H1 (cell line): ENCODE measurements around the gene NRXN2. TPM values are rescaled to one million over a fixed set of nuclear protein-coding genes. Genes with fewer than 3 reads are reported as not detected.
A peak's percentile ranks its signal among the peaks of the same experiment; 100 is the strongest.

Source experiments
- ASH2L ChIP-seq: fragments of 200-600, 300-600 bp; sonication (generic); IDR thresholded peaks from one replicate; pipeline ENCODE4 v1.7.1; 2017; ENCODE audit warnings: low read length
- CBX5 ChIP-seq: fragments of 300-800, 300-1000 bp; sonication (generic); IDR thresholded peaks from 2 replicates; pipeline ENCODE4 v1.7.1; 2016; ENCODE audit warnings: antibody characterized with exemption, low read length, low read depth
- FOSL1 ChIP-seq: IDR thresholded peaks from 2 replicates; pipeline ENCODE4 v1.6.1; 2011; ENCODE audit warnings: mild to moderate bottlenecking, low read depth, low read length, moderate library complexity; ENCODE audit not compliant: insufficient read depth
- GTF2F1 ChIP-seq: IDR thresholded peaks from 2 replicates; pipeline ENCODE4 v1.6.1; 2012; ENCODE audit warnings: low read depth, low read length, improper control_type of control experiment, borderline replicate concordance
- KDM4A ChIP-seq: IDR thresholded peaks from one replicate; pipeline ENCODE4 v1.7.1; 2012; ENCODE audit warnings: low read depth, mild to moderate bottlenecking, moderate library complexity, low read length, inconsistent platforms; ENCODE audit not compliant: severe bottlenecking
- MAFK ChIP-seq: IDR thresholded peaks from 2 replicates; pipeline ENCODE4 v1.6.1; 2012; ENCODE audit warnings: low read depth, mild to moderate bottlenecking, improper control_type of control experiment, low read length
- PHF8 ChIP-seq: fragments of 200-600 bp; sonication (generic); conservative IDR thresholded peaks from 2 replicates; pipeline ENCODE4 v1.7.1; 2012; ENCODE audit warnings: low read depth, mild to moderate bottlenecking, inconsistent platforms, low read length, moderate library complexity
- POU5F1 ChIP-seq: IDR thresholded peaks from 2 replicates; pipeline ENCODE4 v1.6.1; 2011; ENCODE audit warnings: low read depth, mild to moderate bottlenecking, low read length, moderate library complexity
- RNF2 ChIP-seq: fragments of 200-900, 300-1000 bp; sonication (generic); IDR thresholded peaks from 2 replicates; pipeline ENCODE4 v1.7.1; 2016; ENCODE audit warnings: borderline replicate concordance, low read depth, mild to moderate bottlenecking, antibody characterized with exemption, low read length; ENCODE audit not compliant: poor library complexity, severe bottlenecking; ENCODE audit errors: missing control alignments
- TEAD4 ChIP-seq: IDR thresholded peaks from 2 replicates; pipeline ENCODE4 v1.6.1; 2012; ENCODE audit warnings: low read depth, low read length, inconsistent platforms, mixed read lengths
- YY1 ChIP-seq: IDR thresholded peaks from 2 replicates; pipeline ENCODE4 v1.6.1; 2011; ENCODE audit warnings: low read depth, mild to moderate bottlenecking, low read length
- polyA plus RNA-seq, 7 experiments: library from polyadenylated mRNA; depleted of rRNA in 3 of 7; stranded (reverse) in 5 of 7; unstranded in 2 of 7; fragments of >200 nt in 5 of 7; fragments of 200-250 nt in 2 of 7; gene quantifications; 1 replicate in 5 of 7; 2 replicates in 1 of 7; 4 replicates in 1 of 7; pipeline versions ENCODE4 v1.2.1 to v1.2.3, GENCODE V29; 2011 to 2013; ENCODE audit warnings: missing spikeins in 2 of 7, mixed read lengths in 2 of 7
- total RNA-seq: library from RNA; stranded (reverse); fragmentation: NEBNext Ultra II Directional; extraction: Animal tissue kit (Norgen Biotek cat#: 25700); gene quantifications from 2 replicates; pipeline ENCODE4 v1.2.1, GENCODE V29; 2021
- TF ChIP-seq, protein P1 (sequence below): fragments of 300-600 bp; sonication (generic); IDR thresholded peaks from 2 replicates; pipeline ENCODE4 v1.7.1; 2012; ENCODE audit warnings: low read length, moderate library complexity, mild to moderate bottlenecking, inconsistent platforms; ENCODE audit not compliant: insufficient replicate concordance

NRXN2 gene
- total and polyA plus RNA-seq, 2 of the 8 experiments (the other 6 are each of a cell fraction or from before 2014, with no cell fraction given): 1.3 to 11.5 TPM

DNA sequence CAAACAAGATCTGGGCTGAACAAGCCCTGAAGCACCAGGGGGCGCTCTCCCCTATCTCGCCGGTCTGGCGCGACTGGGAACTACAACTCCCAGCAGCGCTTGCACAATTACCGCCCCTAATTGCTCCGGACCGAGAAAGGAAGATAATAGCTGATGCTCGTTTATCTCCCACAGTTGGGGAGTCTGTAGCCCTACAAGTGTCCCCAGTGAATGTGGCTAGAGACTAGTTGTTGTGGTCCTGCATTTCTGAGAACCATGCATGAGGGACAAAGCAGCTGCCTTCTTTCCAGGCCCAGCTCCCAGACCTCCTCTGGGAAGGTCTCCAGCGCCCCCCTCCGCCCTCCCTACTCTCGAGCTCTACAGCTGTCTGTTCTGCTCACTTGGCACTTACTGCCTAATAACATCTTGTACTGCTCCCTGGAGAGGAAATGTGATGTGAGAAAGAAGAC is 34.4 kb downstream of the NRXN2 start (continued):
- TF ChIP-seq, protein P1, sequence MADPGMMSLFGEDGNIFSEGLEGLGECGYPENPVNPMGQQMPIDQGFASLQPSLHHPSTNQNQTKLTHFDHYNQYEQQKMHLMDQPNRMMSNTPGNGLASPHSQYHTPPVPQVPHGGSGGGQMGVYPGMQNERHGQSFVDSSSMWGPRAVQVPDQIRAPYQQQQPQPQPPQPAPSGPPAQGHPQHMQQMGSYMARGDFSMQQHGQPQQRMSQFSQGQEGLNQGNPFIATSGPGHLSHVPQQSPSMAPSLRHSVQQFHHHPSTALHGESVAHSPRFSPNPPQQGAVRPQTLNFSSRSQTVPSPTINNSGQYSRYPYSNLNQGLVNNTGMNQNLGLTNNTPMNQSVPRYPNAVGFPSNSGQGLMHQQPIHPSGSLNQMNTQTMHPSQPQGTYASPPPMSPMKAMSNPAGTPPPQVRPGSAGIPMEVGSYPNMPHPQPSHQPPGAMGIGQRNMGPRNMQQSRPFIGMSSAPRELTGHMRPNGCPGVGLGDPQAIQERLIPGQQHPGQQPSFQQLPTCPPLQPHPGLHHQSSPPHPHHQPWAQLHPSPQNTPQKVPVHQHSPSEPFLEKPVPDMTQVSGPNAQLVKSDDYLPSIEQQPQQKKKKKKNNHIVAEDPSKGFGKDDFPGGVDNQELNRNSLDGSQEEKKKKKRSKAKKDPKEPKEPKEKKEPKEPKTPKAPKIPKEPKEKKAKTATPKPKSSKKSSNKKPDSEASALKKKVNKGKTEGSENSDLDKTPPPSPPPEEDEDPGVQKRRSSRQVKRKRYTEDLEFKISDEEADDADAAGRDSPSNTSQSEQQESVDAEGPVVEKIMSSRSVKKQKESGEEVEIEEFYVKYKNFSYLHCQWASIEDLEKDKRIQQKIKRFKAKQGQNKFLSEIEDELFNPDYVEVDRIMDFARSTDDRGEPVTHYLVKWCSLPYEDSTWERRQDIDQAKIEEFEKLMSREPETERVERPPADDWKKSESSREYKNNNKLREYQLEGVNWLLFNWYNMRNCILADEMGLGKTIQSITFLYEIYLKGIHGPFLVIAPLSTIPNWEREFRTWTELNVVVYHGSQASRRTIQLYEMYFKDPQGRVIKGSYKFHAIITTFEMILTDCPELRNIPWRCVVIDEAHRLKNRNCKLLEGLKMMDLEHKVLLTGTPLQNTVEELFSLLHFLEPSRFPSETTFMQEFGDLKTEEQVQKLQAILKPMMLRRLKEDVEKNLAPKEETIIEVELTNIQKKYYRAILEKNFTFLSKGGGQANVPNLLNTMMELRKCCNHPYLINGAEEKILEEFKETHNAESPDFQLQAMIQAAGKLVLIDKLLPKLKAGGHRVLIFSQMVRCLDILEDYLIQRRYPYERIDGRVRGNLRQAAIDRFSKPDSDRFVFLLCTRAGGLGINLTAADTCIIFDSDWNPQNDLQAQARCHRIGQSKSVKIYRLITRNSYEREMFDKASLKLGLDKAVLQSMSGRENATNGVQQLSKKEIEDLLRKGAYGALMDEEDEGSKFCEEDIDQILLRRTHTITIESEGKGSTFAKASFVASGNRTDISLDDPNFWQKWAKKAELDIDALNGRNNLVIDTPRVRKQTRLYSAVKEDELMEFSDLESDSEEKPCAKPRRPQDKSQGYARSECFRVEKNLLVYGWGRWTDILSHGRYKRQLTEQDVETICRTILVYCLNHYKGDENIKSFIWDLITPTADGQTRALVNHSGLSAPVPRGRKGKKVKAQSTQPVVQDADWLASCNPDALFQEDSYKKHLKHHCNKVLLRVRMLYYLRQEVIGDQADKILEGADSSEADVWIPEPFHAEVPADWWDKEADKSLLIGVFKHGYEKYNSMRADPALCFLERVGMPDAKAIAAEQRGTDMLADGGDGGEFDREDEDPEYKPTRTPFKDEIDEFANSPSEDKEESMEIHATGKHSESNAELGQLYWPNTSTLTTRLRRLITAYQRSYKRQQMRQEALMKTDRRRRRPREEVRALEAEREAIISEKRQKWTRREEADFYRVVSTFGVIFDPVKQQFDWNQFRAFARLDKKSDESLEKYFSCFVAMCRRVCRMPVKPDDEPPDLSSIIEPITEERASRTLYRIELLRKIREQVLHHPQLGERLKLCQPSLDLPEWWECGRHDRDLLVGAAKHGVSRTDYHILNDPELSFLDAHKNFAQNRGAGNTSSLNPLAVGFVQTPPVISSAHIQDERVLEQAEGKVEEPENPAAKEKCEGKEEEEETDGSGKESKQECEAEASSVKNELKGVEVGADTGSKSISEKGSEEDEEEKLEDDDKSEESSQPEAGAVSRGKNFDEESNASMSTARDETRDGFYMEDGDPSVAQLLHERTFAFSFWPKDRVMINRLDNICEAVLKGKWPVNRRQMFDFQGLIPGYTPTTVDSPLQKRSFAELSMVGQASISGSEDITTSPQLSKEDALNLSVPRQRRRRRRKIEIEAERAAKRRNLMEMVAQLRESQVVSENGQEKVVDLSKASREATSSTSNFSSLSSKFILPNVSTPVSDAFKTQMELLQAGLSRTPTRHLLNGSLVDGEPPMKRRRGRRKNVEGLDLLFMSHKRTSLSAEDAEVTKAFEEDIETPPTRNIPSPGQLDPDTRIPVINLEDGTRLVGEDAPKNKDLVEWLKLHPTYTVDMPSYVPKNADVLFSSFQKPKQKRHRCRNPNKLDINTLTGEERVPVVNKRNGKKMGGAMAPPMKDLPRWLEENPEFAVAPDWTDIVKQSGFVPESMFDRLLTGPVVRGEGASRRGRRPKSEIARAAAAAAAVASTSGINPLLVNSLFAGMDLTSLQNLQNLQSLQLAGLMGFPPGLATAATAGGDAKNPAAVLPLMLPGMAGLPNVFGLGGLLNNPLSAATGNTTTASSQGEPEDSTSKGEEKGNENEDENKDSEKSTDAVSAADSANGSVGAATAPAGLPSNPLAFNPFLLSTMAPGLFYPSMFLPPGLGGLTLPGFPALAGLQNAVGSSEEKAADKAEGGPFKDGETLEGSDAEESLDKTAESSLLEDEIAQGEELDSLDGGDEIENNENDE: no peak
- TF ChIP-seq GTF2F1 (no peak), RNF2 (no peak), CBX5 (no peak), PHF8 (no peak), YY1 (no peak; the same call in 1 of the 2 replicates), KDM4A (peak; percentile 89), MAFK (no peak), ASH2L (no peak), POU5F1 (no peak), TEAD4 (no peak), FOSL1 (no peak)
